GM19438 (cell line): ENCODE measurements around the gene OR51A4.
"Not testable (repeated sequence)": the region's sequence is repeated elsewhere in the genome, so short reads cannot be mapped to it uniquely, and the experiment has no call there.

Experiments used
- ATAC-seq: cut with Tn5 transposase; IDR thresholded peaks from one replicate; pipeline ENCODE4 v1.9.1; 2021; ENCODE audit warnings: low read depth; ENCODE audit not compliant: unreplicated experiment

OR51A4 gene, protein sequence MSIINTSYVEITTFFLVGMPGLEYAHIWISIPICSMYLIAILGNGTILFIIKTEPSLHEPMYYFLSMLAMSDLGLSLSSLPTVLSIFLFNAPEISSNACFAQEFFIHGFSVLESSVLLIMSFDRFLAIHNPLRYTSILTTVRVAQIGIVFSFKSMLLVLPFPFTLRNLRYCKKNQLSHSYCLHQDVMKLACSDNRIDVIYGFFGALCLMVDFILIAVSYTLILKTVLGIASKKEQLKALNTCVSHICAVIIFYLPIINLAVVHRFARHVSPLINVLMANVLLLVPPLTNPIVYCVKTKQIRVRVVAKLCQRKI

DNA sequence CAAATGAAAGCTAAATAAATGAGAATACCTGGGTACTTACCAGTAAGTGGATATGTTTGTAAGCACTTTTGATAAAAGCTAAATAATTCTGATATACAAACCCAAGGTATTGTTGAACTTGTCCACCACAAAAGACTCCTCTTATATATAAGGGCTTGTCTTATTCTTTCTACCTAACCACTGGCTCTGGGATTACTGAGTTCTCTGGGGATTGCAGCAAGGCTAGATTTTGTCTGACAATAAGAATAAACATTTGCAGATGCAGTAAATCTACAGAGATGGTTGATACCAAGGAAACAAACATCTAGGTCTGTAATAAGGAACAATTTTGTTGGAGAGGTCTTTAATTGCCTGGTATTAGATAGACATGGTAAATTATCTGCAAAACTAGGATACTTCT lies at the start of gene OR51A4:
Gene OR51A4 (minus strand): TSS at position 101 of the 400 bp plus-strand sequence. CDS start 505 bp downstream, outside the sequence.
- no peak for ATAC-seq

DNA sequence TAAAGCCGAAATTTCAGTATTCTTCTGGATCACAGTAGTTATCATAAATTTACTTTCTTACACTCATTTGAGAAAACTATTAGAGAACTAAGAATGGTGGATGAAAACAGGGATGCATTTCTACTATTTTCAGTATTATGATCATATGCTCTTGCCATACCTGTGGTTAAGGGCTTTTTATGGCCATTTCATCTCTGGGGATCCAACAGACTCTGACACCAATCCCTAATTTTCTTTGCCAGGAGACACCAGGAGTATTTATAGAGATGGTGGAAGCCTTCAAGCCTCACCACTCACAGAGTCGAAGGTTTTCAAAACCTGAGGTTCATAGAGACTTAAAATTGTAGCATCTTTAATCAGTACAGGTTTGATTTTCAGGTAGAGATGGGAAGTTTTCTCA lies 47.1 kb upstream of the OR51A4 start, which contains the start of gene OR51L1:
Gene OR51L1 (plus strand): TSS at position 301 of the 400 bp plus-strand sequence. CDS start 4,132 bp downstream, outside the sequence.
- no peak for ATAC-seq

DNA sequence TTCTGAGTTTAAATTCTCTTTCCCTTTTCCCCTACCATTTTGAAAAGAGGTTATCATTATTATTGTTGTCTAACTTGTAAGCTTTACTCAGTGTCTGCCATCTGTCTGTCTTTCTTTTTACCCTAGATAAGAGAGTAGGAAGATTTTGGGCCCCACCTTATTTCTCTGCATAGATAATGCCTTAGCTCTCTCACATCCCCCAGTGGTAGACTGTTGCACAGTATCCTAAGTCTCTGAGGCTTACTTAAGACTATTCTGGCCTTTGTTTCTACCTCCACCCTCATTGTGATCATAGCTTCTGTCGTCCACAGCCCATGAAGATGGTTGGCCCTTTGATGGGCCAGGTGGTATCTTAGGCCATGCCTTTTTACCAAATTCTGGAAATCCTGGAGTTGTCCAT lies 43.7 kb upstream of the OR51A4 start:
- no peak for ATAC-seq

- no peak for ATAC-seq
Observed at GRCh38 chr11:4983841-4984240, 36.4 kb upstream of the OR51A4 start.

GRCh38 chr11:4982678-4983077 lies 35.3 kb upstream of the OR51A4 start:
- no peak for ATAC-seq

GRCh38 chr11:4979036-4979435 lies 31.6 kb upstream of the OR51A4 start:
- ATAC-seq = no peak

- no peak for ATAC-seq
Observed at GRCh38 chr11:4975436-4975835, 28.0 kb upstream of the OR51A4 start.

DNA sequence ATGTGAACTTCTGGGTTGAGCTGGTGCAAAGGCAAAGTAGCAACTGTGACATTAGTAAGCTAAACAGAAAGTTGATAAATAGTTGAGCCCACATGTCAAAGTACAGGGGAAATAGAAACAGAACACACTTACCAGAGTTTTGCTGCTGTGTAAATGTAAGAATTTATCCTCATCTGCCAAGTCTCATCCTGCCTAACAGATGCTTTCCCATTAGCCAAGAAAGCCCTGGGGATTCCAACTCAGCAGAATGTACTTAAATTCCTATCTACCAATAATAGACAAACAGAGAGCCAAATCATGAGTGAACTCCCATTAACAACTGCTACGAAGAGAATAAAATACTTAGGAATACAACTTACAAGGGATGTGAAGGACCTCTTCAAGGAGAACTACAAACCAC lies 15.4 kb upstream of the OR51A4 start:
- no peak for ATAC-seq

- no peak for ATAC-seq
Observed at GRCh38 chr11:4960877-4961276, 13.5 kb upstream of the OR51A4 start.

DNA sequence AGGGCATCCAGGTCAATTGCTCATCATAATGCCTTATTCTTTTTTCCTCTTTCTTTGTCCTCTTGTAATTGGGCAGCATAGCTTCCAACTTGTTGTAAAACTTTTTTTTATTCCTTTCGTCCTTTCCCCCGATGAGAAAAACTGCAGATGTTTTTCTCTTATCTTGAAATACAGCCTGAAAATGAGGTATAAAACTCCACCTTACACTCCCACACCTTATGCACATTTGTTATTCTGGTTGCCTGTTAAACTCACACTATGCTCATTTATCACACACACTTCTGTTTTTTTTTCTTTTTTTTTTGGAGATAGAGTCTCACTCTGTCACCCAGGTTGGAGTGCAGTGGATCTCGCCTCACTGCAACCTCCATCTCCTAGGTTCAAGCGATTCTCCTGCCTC lies 10.0 kb upstream of the OR51A4 start:
- no peak for ATAC-seq

- ATAC-seq = not testable (repeated sequence)
Observed at GRCh38 chr11:4955613-4956012, 8.2 kb upstream of the OR51A4 start, which contains the start of gene OR51A2. Gene OR51A2, minus strand, starts transcription at chr11:4955713. Its CDS starts 0 bp downstream, at chr11:4955713.

DNA sequence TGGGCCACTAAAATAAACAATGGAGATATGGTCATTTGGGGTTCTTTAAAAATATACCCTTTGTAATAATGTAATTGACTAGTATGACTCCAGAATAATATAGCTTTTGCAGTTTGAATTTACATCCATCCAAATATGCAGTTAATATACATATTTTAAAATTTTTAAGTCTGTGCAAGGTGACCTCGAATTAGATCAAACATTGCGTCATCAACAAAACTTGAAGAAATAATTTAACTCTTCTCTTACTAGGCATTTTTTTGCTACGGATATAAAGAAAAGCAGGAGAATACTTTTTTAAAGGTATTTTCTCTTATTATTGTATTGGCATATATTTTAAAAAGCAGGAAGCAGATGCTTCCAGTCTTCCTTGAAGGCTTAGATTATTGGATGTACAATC lies 10.7 kb downstream of the OR51A4 start:
- ATAC-seq = no peak

GRCh38 chr11:4932751-4933150 lies 14.7 kb downstream of the OR51A4 start:
- no peak for ATAC-seq

- ATAC-seq = no peak
Observed at GRCh38 chr11:4926608-4927007, 20.8 kb downstream of the OR51A4 start.

DNA sequence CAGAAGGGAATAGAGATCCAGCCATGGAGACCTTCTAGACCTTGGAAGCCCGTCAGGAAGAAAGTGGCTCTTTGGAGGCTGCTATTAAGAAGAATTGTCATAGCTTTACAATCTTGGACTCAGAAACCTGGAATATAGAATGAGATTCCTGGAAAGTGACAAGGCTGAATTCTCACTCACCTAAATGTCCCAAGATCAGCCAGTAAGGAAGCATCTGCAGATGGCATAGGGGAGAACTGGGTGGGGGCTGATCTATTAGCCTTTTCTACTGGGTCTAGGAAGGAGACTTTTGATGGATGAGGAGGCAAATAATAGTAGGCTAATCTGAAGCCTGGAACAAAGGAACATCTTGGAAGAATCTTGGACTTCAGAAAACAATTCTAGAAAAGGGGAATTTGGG lies 23.2 kb downstream of the OR51A4 start, which contains the start of gene OR51G1:
Gene OR51G1 (minus strand): TSS at position 101 of the 400 bp plus-strand sequence. CDS start 0 bp downstream, at position 101.
- ATAC-seq = no peak

GRCh38 chr11:4922304-4922703 lies 25.1 kb downstream of the OR51A4 start:
- ATAC-seq = no peak

DNA sequence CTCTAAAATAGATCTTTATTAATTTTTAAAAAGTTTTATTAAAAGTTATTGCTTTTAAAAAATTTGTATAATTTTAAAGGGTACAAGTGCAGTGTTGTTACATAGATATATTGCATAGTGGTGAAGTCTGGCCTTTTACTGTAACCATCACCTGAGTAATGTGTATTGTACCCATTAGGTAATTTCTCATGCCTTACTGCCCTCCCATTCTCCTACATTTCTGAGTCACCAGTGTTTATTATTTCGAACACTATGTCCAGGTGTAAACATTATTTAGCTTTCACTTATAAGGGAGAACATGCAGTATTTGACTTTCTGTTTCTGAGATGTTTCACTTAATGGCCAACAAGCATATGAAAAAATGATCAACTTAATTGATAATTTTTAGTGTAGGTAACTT lies 25.6 kb downstream of the OR51A4 start:
- no peak for ATAC-seq

- no peak for ATAC-seq
Observed at GRCh38 chr11:4919250-4919649, 28.2 kb downstream of the OR51A4 start, which contains the start of gene OR51G2. Gene OR51G2, minus strand, starts transcription at chr11:4919350. Its CDS starts 3,687 bp downstream, at chr11:4915663.

GRCh38 chr11:4916581-4916980 lies 30.8 kb downstream of the OR51A4 start:
- no peak for ATAC-seq

DNA sequence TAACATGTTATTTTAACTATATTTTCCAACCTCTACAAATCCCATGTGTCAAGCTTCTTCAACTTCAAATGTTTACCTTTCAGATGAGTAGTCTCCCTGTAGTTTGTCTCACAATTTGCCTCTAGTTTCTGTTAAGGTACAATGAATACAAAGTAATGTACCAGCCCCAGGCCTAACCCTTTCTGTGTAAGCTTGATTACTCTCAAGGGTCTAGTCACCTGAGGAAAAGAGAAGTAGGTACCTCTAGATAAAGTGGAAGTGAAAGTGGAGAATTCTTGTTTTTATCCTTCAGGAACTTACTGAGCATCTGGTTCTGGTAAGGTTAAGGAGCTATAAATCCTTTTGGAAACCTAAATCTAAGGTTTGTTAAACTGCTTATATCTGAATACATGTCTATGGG lies 43.9 kb downstream of the OR51A4 start, which contains the start of gene OR51A7:
Gene OR51A7 (plus strand): TSS at position 300 of the 400 bp plus-strand sequence. CDS start 3,587 bp downstream, outside the sequence.
- ATAC-seq = no peak
